ENCODE data around the gene NPEPL1. TPM values are rescaled to one million over a fixed set of nuclear protein-coding genes. Genes with fewer than 3 reads are reported as not detected.

NPEPL1 gene
- total and polyA plus RNA-seq, 2 of the 8 experiments (the other 6 are each of a cell fraction or from before 2014, with no cell fraction given): 12.4 to 26.8 TPM

GRCh38 chr20:58654337-58654736 is 38.3 kb upstream of the NPEPL1 start (continued):
- TF ChIP-seq CHD7 (IDR thresholded peaks at IDR 0.05; ENCODE audit: insufficient replicate concordance, low read length) (no peak), NANOG (IDR thresholded peaks at IDR 0.05; ENCODE audit: insufficient read depth, low read depth, low read length, poor library complexity, severe bottlenecking) (no peak), SP1 (IDR thresholded peaks at IDR 0.05; ENCODE audit: low read depth, low read length) (no peak), HDAC2 (IDR thresholded peaks at IDR 0.05; ENCODE audit: borderline replicate concordance in 1 of 2, low read depth in 2 of 2, low read length in 2 of 2) (no peak), BACH1 (IDR thresholded peaks at IDR 0.05; ENCODE audit: low read length) (no peak), KDM1A (IDR thresholded peaks at IDR 0.05; ENCODE audit: borderline replicate concordance, low read length) (no peak), PHF8 (conservative IDR thresholded peaks at IDR 0.05; ENCODE audit: low read depth, low read length) (no peak), EP300 (IDR thresholded peaks at IDR 0.05; ENCODE audit: borderline replicate concordance in 1 of 2, low read depth in 2 of 2, low read length in 2 of 2) (no peak), GABPA (IDR thresholded peaks at IDR 0.05; ENCODE audit: borderline replicate concordance, insufficient read depth, low read length) (no peak), CBX5 (IDR thresholded peaks at IDR 0.05; ENCODE audit: low read depth, low read length) (no peak)

All from H1 (cell line).